HG03064 (cell line): ENCODE measurements around the gene PDE3B.
A peak's percentile ranks its signal among the peaks of the same experiment; 100 is the strongest.

Source experiments
- ATAC-seq: cut with Tn5 transposase; IDR thresholded peaks from one replicate; pipeline ENCODE4 v1.9.1; 2021; ENCODE audit warnings: low read depth; ENCODE audit not compliant: unreplicated experiment

Gene PDE3B

DNA sequence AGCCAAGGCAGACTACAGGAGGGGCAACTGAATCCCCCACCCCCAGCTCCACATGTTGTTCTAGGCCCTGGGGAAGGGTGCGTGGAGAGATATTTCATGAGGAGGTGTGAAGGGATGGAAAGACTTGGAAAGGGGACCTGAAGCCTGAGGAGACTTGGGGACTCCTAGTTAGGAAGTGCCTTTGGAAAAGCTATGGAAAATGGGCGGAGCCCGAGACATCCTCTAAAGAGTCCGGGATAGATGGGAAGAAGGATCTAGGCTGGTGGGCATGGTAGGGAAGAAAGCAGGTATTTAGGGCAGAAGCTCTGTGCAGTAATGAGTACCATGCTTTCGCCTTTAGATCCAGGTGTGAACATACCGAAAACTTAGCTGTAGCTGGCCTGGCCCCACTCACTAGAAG is 263.4 kb downstream of the PDE3B start:
- no peak for ATAC-seq

DNA sequence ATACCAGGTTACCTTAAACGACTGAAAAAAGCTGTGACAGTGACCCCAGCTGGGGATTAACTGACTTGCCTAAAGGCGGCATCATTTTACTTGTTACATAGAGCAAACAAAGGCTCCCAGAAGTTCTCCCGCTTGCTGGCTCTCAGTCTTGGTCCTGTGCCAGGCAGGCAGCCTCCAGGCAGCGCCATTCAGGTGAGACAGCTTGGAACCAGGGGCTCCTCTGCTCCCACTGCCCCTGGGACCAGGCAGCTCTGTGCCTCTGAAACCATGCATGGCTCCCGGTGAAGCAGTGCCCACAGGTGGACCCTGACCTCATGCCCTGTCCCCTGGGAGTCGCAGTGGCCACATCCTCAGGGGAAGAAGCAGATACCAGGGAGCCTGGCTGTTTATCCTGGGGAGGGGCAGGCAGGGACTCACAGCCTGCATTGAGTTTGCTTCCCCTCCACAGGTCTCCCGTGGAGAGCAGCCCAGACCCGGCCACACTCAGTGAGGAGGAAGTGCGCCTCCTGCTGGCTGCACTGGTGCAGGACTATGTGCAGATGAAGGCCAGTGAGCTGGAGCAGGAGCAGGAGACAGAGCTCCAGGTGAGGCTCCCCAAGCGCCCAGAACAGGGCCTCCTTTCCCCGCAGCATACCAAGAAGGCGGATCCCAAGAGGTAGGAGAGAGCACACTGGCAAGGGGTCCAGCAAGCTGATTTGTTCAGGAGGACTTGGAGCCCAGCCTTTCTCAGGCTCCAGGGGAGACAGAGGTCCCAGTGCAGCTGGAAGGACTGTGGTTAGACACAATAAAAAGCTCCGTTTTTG is 264.0 kb downstream of the PDE3B start:
- ATAC-seq, result peak; percentile 45

DNA sequence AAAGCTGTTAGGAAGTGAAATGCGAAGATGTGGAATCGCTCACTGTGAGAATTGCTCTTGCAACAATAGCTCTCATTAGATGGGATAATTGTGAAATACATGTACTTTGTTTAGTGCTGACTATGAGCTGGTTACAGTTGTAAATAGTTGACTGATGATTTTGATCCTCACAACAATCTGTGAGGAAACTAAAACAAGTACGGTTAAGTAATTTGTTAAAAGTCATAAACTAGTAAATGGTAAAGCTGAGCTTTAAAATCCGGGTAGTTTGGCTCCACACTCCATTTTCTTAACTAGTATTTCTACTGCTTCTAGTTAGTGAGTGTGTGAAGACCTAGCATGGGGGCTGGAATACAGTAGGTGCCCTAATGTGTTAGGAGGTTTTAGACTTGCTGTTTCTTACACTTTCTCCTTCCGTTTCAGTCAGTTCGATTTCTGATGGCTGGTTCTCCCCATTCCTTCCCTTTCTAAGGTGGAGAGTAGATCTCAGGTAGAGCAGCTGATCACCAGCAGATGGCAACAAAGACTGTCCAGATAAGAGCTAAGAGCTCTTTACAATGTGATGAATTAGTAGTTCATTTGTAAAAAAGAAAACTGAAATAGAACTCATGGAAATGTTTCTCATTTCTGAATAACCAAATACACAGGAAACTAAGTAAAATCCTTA is 264.7 kb downstream of the PDE3B start:
- ATAC-seq, result no peak

DNA sequence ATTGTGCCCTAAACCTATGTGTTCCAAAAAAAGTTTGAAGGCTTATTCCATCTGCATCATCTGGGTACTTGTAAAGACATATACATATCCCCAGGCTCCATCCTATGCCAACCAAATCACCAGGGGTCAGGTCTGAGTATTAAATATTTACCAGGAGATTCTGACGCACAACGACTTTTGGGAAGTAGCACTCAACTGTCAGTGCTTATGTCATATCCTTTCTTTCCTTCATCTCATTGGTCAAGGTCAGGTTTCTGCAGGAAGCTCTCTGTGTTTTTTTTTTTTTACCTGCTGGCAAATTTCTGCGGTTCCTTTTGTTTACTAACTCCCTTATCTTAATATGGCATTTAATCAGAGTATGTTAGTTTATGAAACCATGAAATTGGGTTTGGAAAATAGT is 270.9 kb downstream of the PDE3B start:
- ATAC-seq, result no peak

DNA sequence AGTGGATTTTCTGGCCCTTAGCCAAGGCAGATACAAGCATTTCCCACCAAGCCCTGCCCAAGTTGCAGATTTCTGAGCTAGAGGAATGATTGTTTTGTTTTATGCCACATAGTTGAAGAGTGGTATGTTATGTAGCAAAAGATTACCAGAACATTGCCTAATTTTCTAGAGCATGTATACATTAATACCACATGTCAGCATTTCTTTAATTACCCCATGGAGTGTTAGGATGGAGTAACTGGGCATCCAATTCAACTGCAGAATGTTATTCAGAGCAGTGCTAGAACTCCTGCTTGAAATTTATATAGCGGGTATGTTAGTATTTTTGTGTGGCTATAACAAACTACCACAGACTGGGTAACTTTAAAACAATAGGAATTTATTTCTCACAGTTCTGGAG is 272.8 kb downstream of the PDE3B start:
- no peak for ATAC-seq
